A673 (cell line): ENCODE data around the gene THYN1.
"Not testable (repeated sequence)": the region's sequence is repeated elsewhere in the genome, so short reads cannot be mapped to it uniquely, and the experiment has no call there.

Experiments used
- CTCF ChIP-seq: fragments of 300-800, 200-600 bp; sonication (generic); conservative IDR thresholded peaks from 2 replicates; pipeline ENCODE4 v1.5.1; 2017; ENCODE audit warnings: low read depth, mild to moderate bottlenecking, antibody characterized with exemption, low read length, moderate library complexity, mixed read lengths
- EZH2 ChIP-seq: fragments of 200-600 bp; sonication (generic); IDR thresholded peaks from 2 replicates; pipeline ENCODE4 v1.6.1; 2017; ENCODE audit warnings: borderline replicate concordance, low read depth, mild to moderate bottlenecking, mixed read lengths, antibody characterized with exemption, low read length; ENCODE audit not compliant: poor library complexity, severe bottlenecking

- not testable (repeated sequence) for TF ChIP-seq CTCF, EZH2
These were observed 2.0 kb upstream of the THYN1 start for GRCh38 chr11:134255184-134255561.
